OCI-LY7 (cell line): ENCODE results near the gene VPREB3.

Experiments
- CTCF ChIP-seq: fragments of 200-600 bp; sonication (generic); conservative IDR thresholded peaks from 2 replicates; pipeline ENCODE4 v1.5.1; 2014; ENCODE audit warnings: mild to moderate bottlenecking, antibody characterized with exemption, low read length, moderate library complexity, mixed read lengths
- EZH2phosphoT487 ChIP-seq: fragments of 200-600 bp; sonication (generic); IDR thresholded peaks from 2 replicates; pipeline ENCODE4 v1.6.1; 2018; ENCODE audit warnings: low read depth, borderline replicate concordance, mild to moderate bottlenecking, mixed run types, antibody characterized with exemption, low read length, moderate library complexity, mixed read lengths

GRCh38 chr22:23764899-23765881, 11.0 kb upstream of the VPREB3 start:
- TF ChIP-seq CTCF (no peak), EZH2phosphoT487 (no peak)
